H9 (cell line): ENCODE data around the gene SMIM3. TPM values are rescaled to one million over a fixed set of nuclear protein-coding genes. Genes with fewer than 3 reads are reported as not detected.
A peak's percentile ranks its signal among the peaks of the same experiment; 100 is the strongest.

ENCODE experiments used
- DNase-seq: peaks from one replicate; pipeline ENCODE4 v3.0.0-alpha.2; 2017
- H2AFZ ChIP-seq: one replicate; pipeline ENCODE4 v1.6.1; 2013; ENCODE audit warnings: mild to moderate bottlenecking, low read length, control low read depth, moderate library complexity
- H2AK5ac ChIP-seq: 2 replicates; pipeline ENCODE4 v1.6.1; 2013; ENCODE audit warnings: low read length, control low read depth, mixed read lengths; ENCODE audit not compliant: insufficient read length
- H2BK120ac ChIP-seq: one replicate; pipeline ENCODE4 v1.6.1; 2013; ENCODE audit warnings: low read depth, mild to moderate bottlenecking, low read length, control low read depth, inconsistent platforms; ENCODE audit not compliant: poor library complexity, severe bottlenecking
- H2BK12ac ChIP-seq: 2 replicates; pipeline ENCODE4 v1.6.1; 2013; ENCODE audit warnings: low read length, control low read depth, mixed read lengths, low read depth; ENCODE audit not compliant: insufficient read length
- H2BK15ac ChIP-seq: 2 replicates; pipeline ENCODE4 v1.6.1; 2013; ENCODE audit warnings: low read depth, low read length, control low read depth
- H2BK20ac ChIP-seq: one replicate; pipeline ENCODE4 v1.6.1; 2013; ENCODE audit warnings: low read depth, mild to moderate bottlenecking, low read length, control low read depth, inconsistent platforms; ENCODE audit not compliant: poor library complexity, severe bottlenecking
- H2BK5ac ChIP-seq: 2 replicates; pipeline ENCODE4 v1.6.1; 2013; ENCODE audit warnings: low read length, control low read depth, mixed read lengths; ENCODE audit not compliant: insufficient read length
- H3K14ac ChIP-seq: 2 replicates; pipeline ENCODE4 v1.6.1; 2013; ENCODE audit warnings: low read length, control low read depth; ENCODE audit not compliant: insufficient read depth
- H3K18ac ChIP-seq: 2 replicates; pipeline ENCODE4 v1.6.1; 2013; ENCODE audit warnings: low read depth, mild to moderate bottlenecking, mixed read lengths, low read length, control low read depth; ENCODE audit not compliant: insufficient read length
- H3K23ac ChIP-seq: 2 replicates; pipeline ENCODE4 v1.6.1; 2013; ENCODE audit warnings: low read length, control low read depth, mixed read lengths, low read depth; ENCODE audit not compliant: insufficient read length
- H3K23me2 ChIP-seq: 2 replicates; pipeline ENCODE4 v1.6.1; 2013; ENCODE audit warnings: low read depth, mild to moderate bottlenecking, mixed read lengths, low read length, control low read depth; ENCODE audit not compliant: insufficient read length, poor library complexity, severe bottlenecking
- H3K27ac ChIP-seq: 2 replicates; pipeline ENCODE4 v1.5.1; 2013; ENCODE audit warnings: low read length, control low read depth, mixed read lengths, low read depth; ENCODE audit not compliant: insufficient read length
- H3K27me3 ChIP-seq: 2 replicates; pipeline ENCODE4 v1.6.1; 2013; ENCODE audit warnings: low read length, control low read depth, inconsistent platforms; ENCODE audit not compliant: insufficient read depth
- H3K4ac ChIP-seq: 2 replicates; pipeline ENCODE4 v1.6.1; 2013; ENCODE audit warnings: low read depth, mild to moderate bottlenecking, control low read depth, inconsistent platforms, low read length, moderate library complexity
- H3K4me1 ChIP-seq: 2 replicates; pipeline ENCODE4 v1.6.1; 2013; ENCODE audit warnings: low read length, control low read depth, inconsistent platforms; ENCODE audit not compliant: insufficient read depth
- H3K4me2 ChIP-seq: 2 replicates; pipeline ENCODE4 v1.6.1; 2013; ENCODE audit warnings: low read length, control low read depth, mixed read lengths; ENCODE audit not compliant: insufficient read length, insufficient read depth
- H3K56ac ChIP-seq: 2 replicates; pipeline ENCODE4 v1.6.1; 2013; ENCODE audit warnings: low read depth, mild to moderate bottlenecking, mixed read lengths, low read length, control low read depth; ENCODE audit not compliant: insufficient read length
- H3K79me1 ChIP-seq: 2 replicates; pipeline ENCODE4 v1.6.1; 2013; ENCODE audit warnings: low read depth, mild to moderate bottlenecking, moderate library complexity, low read length, control low read depth, inconsistent platforms; ENCODE audit not compliant: insufficient read depth, poor library complexity, severe bottlenecking
- H3K79me2 ChIP-seq: 2 replicates; pipeline ENCODE4 v1.6.1; 2013; ENCODE audit warnings: low read length, control low read depth, inconsistent platforms; ENCODE audit not compliant: insufficient read depth
- H3K9ac ChIP-seq: 2 replicates; pipeline ENCODE4 v1.6.1; 2013; ENCODE audit warnings: low read length, control low read depth, mixed read lengths; ENCODE audit not compliant: insufficient read length; ENCODE audit errors: extremely low read depth
- H3K9me3 ChIP-seq: one replicate; pipeline ENCODE4 v1.6.1; 2013; ENCODE audit warnings: low read depth, low read length, inconsistent platforms; ENCODE audit not compliant: control insufficient read depth
- H3T11ph ChIP-seq: one replicate; pipeline ENCODE4 v1.6.1; 2013; ENCODE audit warnings: mild to moderate bottlenecking, low read length, control low read depth, inconsistent platforms
- H4K20me1 ChIP-seq: one replicate; pipeline ENCODE4 v1.6.1; 2013; ENCODE audit not compliant: control insufficient read depth, insufficient read length, insufficient read depth
- H4K5ac ChIP-seq: 2 replicates; pipeline ENCODE4 v1.6.1; 2013; ENCODE audit warnings: low read depth, mild to moderate bottlenecking, mixed read lengths, low read length, control low read depth; ENCODE audit not compliant: insufficient read length
- H4K8ac ChIP-seq: replicated peaks from 2 replicates; pipeline ENCODE4 v1.6.1; 2013; ENCODE audit warnings: low read length, control low read depth, mixed read lengths, low read depth; ENCODE audit not compliant: insufficient read length
- H4K91ac ChIP-seq: 2 replicates; pipeline ENCODE4 v1.6.1; 2013; ENCODE audit warnings: low read depth, mild to moderate bottlenecking, moderate library complexity, mixed read lengths, low read length, control low read depth; ENCODE audit not compliant: insufficient read length
- H3K27ac Mint-ChIP-seq, 3 experiments: 2 replicates in 2 of 3; 3 replicates in 1 of 3; pipeline ENCODE4 v1.8.0; 2020 to 2021; ENCODE audit warnings: mixed read lengths in 3 of 3, mild to moderate bottlenecking in 1 of 3, moderate library complexity in 1 of 3
- H3K27me3 Mint-ChIP-seq: 2 replicates; pipeline ENCODE4 v1.8.0; 2021; ENCODE audit warnings: low read depth, mild to moderate bottlenecking, moderate library complexity, mixed read lengths
- H3K36me3 Mint-ChIP-seq, 3 experiments: 2 replicates in 2 of 3; 3 replicates in 1 of 3; pipeline ENCODE4 v1.8.0; 2020 to 2021; ENCODE audit warnings: low read depth in 3 of 3, mixed read lengths in 3 of 3; ENCODE audit not compliant: insufficient read depth in 1 of 3
- H3K4me1 Mint-ChIP-seq, 2 experiments: 2 replicates each; pipeline ENCODE4 v1.8.0; 2020; ENCODE audit warnings: mixed read lengths in 2 of 2
- H3K4me3 Mint-ChIP-seq, 2 experiments: 2 replicates in 1 of 2; 3 replicates in 1 of 2; pipeline ENCODE4 v1.8.0; 2020 to 2021; ENCODE audit warnings: mild to moderate bottlenecking in 2 of 2, mixed read lengths in 2 of 2, moderate library complexity in 1 of 2
- H3K9me3 Mint-ChIP-seq, 2 experiments: 2 replicates in 1 of 2; 3 replicates in 1 of 2; pipeline ENCODE4 v1.8.0; 2020; ENCODE audit warnings: mild to moderate bottlenecking in 2 of 2, mixed read lengths in 2 of 2, moderate library complexity in 1 of 2
- WGBS: extraction: QIAGEN DNeasy Blood & Tissue Kit; methylation state at CpG from one replicate; pipeline ENCODE4 v1.1.7; 2013; ENCODE audit warnings: missing lambda C conversion rate, low lambda C conversion rate, mixed read lengths; ENCODE audit not compliant: insufficient read length; ENCODE audit errors: extremely low coverage; 5-methylcytosine and 5-hydroxymethylcytosine counted together
- total RNA-seq: library from RNA; stranded (reverse); gene quantifications from 2 replicates; pipeline ENCODE4 v1.2.1, GENCODE V29; 2021
- TF ChIP-seq, protein P1 (sequence below): fragments of 200-600 bp; sonication (generic); conservative IDR thresholded peaks from 3 replicates; pipeline ENCODE4 v1.8.0; 2021; ENCODE audit warnings: antibody characterized with exemption, mild to moderate bottlenecking

The SMIM3 gene
- total RNA-seq, 1 experiment from 2014 or later: 42.0 TPM

DNA sequence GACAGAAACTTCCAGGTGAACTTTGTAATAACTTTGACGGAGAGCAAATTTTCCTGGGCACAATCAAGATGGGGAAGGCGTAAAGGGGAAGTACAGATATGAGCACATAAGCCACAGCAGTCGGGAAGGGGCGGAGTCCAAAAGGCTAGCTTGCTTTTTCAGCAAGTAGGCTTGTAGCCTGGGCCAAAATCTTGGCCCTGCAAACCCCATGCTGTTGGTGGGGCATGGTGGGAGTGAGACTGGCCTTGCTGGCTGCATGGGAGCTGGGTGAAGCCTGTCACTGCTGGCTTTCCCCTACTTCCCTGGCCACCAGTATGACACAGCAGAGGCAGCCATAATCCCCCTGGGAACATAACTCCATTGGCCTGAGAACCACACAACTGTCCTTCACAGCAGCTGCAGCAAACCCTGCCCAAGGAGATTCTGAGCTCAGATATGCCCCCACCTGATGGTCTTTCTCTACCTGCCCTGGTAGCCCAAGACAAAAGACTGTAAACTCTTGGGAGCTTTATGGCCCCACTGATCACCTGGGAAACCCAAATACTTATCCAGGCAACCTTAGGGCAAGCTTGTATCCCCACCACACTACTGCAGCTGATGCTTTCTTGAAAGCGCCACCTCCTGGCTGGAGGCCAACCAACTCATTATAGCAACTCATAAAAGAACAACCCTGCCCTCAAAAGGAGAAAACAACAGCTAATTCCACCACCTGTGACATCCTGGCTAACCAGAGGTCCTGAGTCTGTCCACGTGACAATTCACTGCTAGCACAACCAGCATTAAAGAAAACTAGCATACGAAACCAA is 43.8 kb upstream of the SMIM3 start:
- Histone ChIP-seq H4K5ac (no peak overlapping the region), H3K4me1 (peaks cover 2% of the 10 kb centered on the region; the same call in 1 of the 2 replicates), H3K9me3 (no peaks in the 10 kb centered on the region), H3K23ac (no peak overlapping the region), H2AK5ac (no peak overlapping the region), H3K4ac (no peak overlapping the region; the same call in 1 of the 2 replicates), H4K91ac (no peak overlapping the region), H2BK15ac (no peak overlapping the region), H3K14ac (no peak overlapping the region), H2BK20ac (no peak overlapping the region), H4K8ac (no peak overlapping the region), H3T11ph (no peak overlapping the region), H3K9ac (no peak overlapping the region), H4K20me1 (no peaks in the 10 kb centered on the region), H3K27ac (no peak overlapping the region), H2BK12ac (no peak overlapping the region), H3K27me3 (no peaks in the 10 kb centered on the region), H3K18ac (no peak overlapping the region), H2AFZ (no peak overlapping the region), H2BK5ac (no peak overlapping the region), H3K79me1 (peaks cover 4% of the 10 kb centered on the region), H3K4me2 (no peak overlapping the region), H3K79me2 (peaks cover 3% of the 10 kb centered on the region; the same call in 1 of the 2 replicates), H3K56ac (no peak overlapping the region), H3K23me2 (no peaks in the 10 kb centered on the region), H2BK120ac (no peak overlapping the region)
- H3K27ac Mint-ChIP-seq: peak overlapping the region in 2 of 3 experiments; percentile 24 to 92; a peak in 5 of 7 replicates
- H3K4me3 Mint-ChIP-seq: no peak overlapping the region
- H3K9me3 Mint-ChIP-seq: peaks cover 8 to 15% of the 10 kb centered on the region in 2 experiments; a peak in 4 of 5 replicates
- WGBS: no CpG with 5 or more reads among the region's 7 CpGs
- peaks cover 36 to 55% (median 53%) of the 10 kb centered on the region in 3 experiments; a peak in 6 of 7 replicates for H3K36me3 Mint-ChIP-seq
- TF ChIP-seq, protein P1, sequence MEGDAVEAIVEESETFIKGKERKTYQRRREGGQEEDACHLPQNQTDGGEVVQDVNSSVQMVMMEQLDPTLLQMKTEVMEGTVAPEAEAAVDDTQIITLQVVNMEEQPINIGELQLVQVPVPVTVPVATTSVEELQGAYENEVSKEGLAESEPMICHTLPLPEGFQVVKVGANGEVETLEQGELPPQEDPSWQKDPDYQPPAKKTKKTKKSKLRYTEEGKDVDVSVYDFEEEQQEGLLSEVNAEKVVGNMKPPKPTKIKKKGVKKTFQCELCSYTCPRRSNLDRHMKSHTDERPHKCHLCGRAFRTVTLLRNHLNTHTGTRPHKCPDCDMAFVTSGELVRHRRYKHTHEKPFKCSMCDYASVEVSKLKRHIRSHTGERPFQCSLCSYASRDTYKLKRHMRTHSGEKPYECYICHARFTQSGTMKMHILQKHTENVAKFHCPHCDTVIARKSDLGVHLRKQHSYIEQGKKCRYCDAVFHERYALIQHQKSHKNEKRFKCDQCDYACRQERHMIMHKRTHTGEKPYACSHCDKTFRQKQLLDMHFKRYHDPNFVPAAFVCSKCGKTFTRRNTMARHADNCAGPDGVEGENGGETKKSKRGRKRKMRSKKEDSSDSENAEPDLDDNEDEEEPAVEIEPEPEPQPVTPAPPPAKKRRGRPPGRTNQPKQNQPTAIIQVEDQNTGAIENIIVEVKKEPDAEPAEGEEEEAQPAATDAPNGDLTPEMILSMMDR: peak; percentile 27; the same call in 2 of the 3 replicates
- H3K4me1 Mint-ChIP-seq: peaks cover 33 to 38% of the 10 kb centered on the region in 2 experiments
- DNase-seq: no peak
- H3K27me3 Mint-ChIP-seq: no peaks in the 10 kb centered on the region
